HepG2 (cell line): ENCODE measurements around the gene FCHO1. TPM values are rescaled to one million over a fixed set of nuclear protein-coding genes. Genes with fewer than 3 reads are reported as not detected.

ENCODE experiments used
- ELF1 ChIP-seq: sonication (generic); formaldehyde crosslinking; IDR thresholded peaks from 2 replicates; pipeline ENCODE4 v1.4.0; 2020; ENCODE audit warnings: missing genetic modification reagents
- FLYWCH1 ChIP-seq: sonication (generic); formaldehyde crosslinking; IDR thresholded peaks from 2 replicates; pipeline ENCODE4 v1.8.1; 2023; ENCODE audit warnings: mild to moderate bottlenecking, missing genetic modification reagents
- FOXA1 ChIP-seq, 2 experiments: fragments of 450-650 bp in 1 of 2; sonication (generic) in 1 of 2; formaldehyde crosslinking in 1 of 2; IDR thresholded peaks; 2 replicates each; pipeline versions ENCODE4 v1.4.0 to v1.6.1; 2016 to 2020; ENCODE audit warnings: missing genetic modification reagents in 1 of 2
- FUBP1 ChIP-seq: sonication (generic); formaldehyde crosslinking; IDR thresholded peaks from 2 replicates; pipeline ENCODE4 v1.5.1; 2020; ENCODE audit warnings: missing genetic modification reagents, mild to moderate bottlenecking, borderline replicate concordance
- HDAC2 ChIP-seq: sonication (generic); formaldehyde crosslinking; IDR thresholded peaks from 2 replicates; pipeline ENCODE4 v1.4.0; 2020; ENCODE audit warnings: missing genetic modification reagents
- PAF1 ChIP-seq: IDR thresholded peaks from 2 replicates; pipeline ENCODE4 v1.6.1; 2016; ENCODE audit warnings: missing genetic modification reagents, missing compliant biosample characterization
- PTBP1 ChIP-seq: fragments of 200-400 bp; formaldehyde crosslinking; IDR thresholded peaks from 2 replicates; pipeline ENCODE4 v1.6.1; 2018; ENCODE audit warnings: low read length, low read depth; ENCODE audit not compliant: poor library complexity, severe bottlenecking
- RBFOX2 ChIP-seq: fragments of 200-400 bp; formaldehyde crosslinking; IDR thresholded peaks from 2 replicates; pipeline ENCODE4 v1.6.1; 2017; ENCODE audit warnings: low read depth, mild to moderate bottlenecking, low read length
- THAP9 ChIP-seq: sonication (generic); formaldehyde crosslinking; IDR thresholded peaks from 2 replicates; pipeline ENCODE4; 2020; ENCODE audit warnings: missing genetic modification reagents, mild to moderate bottlenecking, borderline replicate concordance
- TRAFD1 ChIP-seq: sonication (generic); formaldehyde crosslinking; IDR thresholded peaks from 2 replicates; pipeline ENCODE4 v1.5.1; 2020; ENCODE audit warnings: missing genetic modification reagents, mild to moderate bottlenecking, borderline replicate concordance
- ZNF136 ChIP-seq: sonication (generic); formaldehyde crosslinking; IDR thresholded peaks from 2 replicates; pipeline ENCODE4 v1.8.1; 2022; ENCODE audit warnings: low read depth, mild to moderate bottlenecking, moderate library complexity, missing genetic modification reagents
- polyA plus RNA-seq, 8 experiments: library from polyadenylated mRNA; depleted of rRNA in 3 of 8; stranded (reverse) in 7 of 8; unstranded in 1 of 8; fragments of >200 nt; fragmentation: Illumina TruSeq in 4 of 8; extraction: Trizol in 4 of 8; gene quantifications; 2 replicates each; pipeline versions ENCODE4 v1.2.1 to v1.2.3, GENCODE V29; 2011 to 2016; ENCODE audit warnings: low read depth in 4 of 8, missing spikeins in 1 of 8, mixed read lengths in 1 of 8; ENCODE audit not compliant: insufficient read depth in 1 of 8
- total RNA-seq, 5 experiments: library from RNA; depleted of rRNA; stranded (reverse); fragments of >200 nt; fragmentation: Illumina TruSeq; extraction: Trizol; gene quantifications; 2 replicates each; pipeline ENCODE4 v1.2.3, GENCODE V29; 2016; ENCODE audit warnings: low read depth in 1 of 5
- TF ChIP-seq, protein P1 (sequence below): sonication (generic); formaldehyde crosslinking; IDR thresholded peaks from 2 replicates; pipeline ENCODE4 v1.9.0; 2022; ENCODE audit warnings: low read depth, missing genetic modification reagents
- TF ChIP-seq, protein P2 (sequence below): sonication (generic); formaldehyde crosslinking; IDR thresholded peaks from 2 replicates; pipeline ENCODE4 v1.4.0; 2020; ENCODE audit warnings: missing genetic modification reagents, borderline replicate concordance

The FCHO1 gene
- total and polyA plus RNA-seq, 2 of the 13 experiments (the other 11 are each of a cell fraction or from before 2014, with no cell fraction given): 1.3 to 3.1 TPM

DNA sequence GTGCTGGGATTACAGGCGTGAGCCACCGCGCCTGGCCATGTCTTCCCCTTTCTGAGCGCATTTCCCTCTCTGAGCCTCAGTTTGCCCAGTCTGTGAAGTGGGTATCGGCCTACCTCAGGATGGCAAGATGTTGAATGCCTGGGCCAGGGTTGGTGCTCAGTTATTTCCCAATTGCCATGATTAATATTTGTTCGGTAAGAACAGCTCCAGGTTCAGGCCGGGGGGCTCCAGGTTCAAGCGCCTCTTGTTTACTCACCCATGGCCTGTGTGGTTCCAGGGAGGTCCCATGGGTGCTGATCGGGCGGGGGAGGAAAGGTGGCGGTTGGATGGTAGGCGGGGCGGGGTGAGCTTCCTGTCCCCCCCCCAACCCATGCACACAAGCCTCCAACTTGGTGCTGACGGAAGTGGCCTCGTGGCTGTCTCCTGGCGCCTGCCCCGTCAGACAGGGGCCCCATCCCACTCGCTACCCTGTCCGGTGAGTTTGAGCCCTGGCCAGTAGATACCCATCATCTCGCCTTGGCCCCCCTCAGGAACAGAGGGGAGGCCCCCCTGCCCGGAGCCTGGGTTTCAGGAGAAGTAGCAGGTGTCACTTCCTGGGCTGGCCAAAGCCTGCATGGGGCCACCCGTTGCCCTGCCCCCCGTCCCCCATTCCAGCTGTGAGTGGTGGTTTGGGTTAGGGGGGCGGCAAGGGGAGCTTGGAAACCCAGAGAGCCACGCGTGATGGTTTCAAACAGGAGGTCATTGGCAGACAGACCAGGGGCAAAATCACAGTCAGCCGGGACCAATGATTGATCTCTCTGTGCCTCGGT is at the start of gene FCHO1 (continued):
- TF ChIP-seq FOXA1 (IDR thresholded peaks at IDR 0.05): no peak
- peak; percentile 45; the same call in 1 of the 2 replicates for TF ChIP-seq FOXA1 (CRISPR knock-in tag; IDR thresholded peaks at IDR 0.05)
- TF ChIP-seq PTBP1: no peak
- TF ChIP-seq ELF1: 0 out of 2 replicates have a peak, but pooled peaks have one; percentile 29
- TF ChIP-seq, protein P1, sequence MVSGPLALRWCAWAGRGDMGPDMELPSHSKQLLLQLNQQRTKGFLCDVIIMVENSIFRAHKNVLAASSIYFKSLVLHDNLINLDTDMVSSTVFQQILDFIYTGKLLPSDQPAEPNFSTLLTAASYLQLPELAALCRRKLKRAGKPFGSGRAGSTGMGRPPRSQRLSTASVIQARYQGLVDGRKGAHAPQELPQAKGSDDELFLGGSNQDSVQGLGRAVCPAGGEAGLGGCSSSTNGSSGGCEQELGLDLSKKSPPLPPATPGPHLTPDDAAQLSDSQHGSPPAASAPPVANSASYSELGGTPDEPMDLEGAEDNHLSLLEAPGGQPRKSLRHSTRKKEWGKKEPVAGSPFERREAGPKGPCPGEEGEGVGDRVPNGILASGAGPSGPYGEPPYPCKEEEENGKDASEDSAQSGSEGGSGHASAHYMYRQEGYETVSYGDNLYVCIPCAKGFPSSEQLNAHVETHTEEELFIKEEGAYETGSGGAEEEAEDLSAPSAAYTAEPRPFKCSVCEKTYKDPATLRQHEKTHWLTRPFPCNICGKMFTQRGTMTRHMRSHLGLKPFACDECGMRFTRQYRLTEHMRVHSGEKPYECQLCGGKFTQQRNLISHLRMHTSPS: 0 out of 2 replicates have a peak, but pooled peaks have one; percentile 16
- 0 out of 2 replicates have a peak, but pooled peaks have one; percentile 43 for TF ChIP-seq THAP9 (CRISPR knock-in tag)
- peak; percentile 13; the same call in 1 of the 2 replicates for TF ChIP-seq HDAC2 (CRISPR knock-in tag)
- no peak for TF ChIP-seq PAF1
- TF ChIP-seq FLYWCH1 (CRISPR knock-in tag): no peak
- TF ChIP-seq ZNF136: 0 out of 2 replicates have a peak, but pooled peaks have one; percentile 56
- TF ChIP-seq RBFOX2: peak; percentile 34; the same call in 1 of the 2 replicates
- TF ChIP-seq, protein P2, sequence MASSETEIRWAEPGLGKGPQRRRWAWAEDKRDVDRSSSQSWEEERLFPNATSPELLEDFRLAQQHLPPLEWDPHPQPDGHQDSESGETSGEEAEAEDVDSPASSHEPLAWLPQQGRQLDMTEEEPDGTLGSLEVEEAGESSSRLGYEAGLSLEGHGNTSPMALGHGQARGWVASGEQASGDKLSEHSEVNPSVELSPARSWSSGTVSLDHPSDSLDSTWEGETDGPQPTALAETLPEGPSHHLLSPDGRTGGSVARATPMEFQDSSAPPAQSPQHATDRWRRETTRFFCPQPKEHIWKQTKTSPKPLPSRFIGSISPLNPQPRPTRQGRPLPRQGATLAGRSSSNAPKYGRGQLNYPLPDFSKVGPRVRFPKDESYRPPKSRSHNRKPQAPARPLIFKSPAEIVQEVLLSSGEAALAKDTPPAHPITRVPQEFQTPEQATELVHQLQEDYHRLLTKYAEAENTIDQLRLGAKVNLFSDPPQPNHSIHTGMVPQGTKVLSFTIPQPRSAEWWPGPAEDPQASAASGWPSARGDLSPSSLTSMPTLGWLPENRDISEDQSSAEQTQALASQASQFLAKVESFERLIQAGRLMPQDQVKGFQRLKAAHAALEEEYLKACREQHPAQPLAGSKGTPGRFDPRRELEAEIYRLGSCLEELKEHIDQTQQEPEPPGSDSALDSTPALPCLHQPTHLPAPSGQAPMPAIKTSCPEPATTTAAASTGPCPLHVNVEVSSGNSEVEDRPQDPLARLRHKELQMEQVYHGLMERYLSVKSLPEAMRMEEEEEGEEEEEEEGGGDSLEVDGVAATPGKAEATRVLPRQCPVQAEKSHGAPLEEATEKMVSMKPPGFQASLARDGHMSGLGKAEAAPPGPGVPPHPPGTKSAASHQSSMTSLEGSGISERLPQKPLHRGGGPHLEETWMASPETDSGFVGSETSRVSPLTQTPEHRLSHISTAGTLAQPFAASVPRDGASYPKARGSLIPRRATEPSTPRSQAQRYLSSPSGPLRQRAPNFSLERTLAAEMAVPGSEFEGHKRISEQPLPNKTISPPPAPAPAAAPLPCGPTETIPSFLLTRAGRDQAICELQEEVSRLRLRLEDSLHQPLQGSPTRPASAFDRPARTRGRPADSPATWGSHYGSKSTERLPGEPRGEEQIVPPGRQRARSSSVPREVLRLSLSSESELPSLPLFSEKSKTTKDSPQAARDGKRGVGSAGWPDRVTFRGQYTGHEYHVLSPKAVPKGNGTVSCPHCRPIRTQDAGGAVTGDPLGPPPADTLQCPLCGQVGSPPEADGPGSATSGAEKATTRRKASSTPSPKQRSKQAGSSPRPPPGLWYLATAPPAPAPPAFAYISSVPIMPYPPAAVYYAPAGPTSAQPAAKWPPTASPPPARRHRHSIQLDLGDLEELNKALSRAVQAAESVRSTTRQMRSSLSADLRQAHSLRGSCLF (CRISPR knock-in tag): no peak
- no peak for TF ChIP-seq FUBP1 (CRISPR knock-in tag)
- TF ChIP-seq TRAFD1 (CRISPR knock-in tag): no peak
